NCI-H2171 (cell line): Measurements from ENCODE around the gene BAIAP2.

ENCODE experiments used
- DNase-seq: peaks from one replicate; lab custom pipeline; 2025; lab: John Stamatoyannopoulos, UW

BAIAP2 gene

DNA sequence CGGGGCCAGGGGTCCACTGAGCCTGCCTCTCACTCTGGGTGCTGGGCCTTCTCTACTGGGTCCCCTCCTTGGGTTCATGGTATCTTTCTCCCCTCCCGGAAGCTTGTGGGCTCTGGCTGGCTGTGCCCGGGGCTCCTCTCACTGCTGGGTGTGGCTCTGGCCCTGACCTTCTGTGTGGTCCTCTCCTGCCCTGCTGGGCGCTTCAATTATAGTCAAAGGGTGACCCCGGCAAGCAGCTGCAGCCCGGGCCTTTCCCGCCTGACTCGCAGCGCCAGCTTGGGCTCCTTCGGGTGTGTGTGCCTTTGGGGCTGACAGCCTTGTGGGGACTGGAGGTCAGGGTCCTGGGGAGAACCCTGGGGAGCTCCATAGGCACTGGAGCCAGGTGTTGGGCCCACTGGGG is 76.1 kb downstream of the BAIAP2 start:
- no peak for DNase-seq

- no peak for DNase-seq
Observed at GRCh38 chr17:81112450-81112849, 77.5 kb downstream of the BAIAP2 start.

DNA sequence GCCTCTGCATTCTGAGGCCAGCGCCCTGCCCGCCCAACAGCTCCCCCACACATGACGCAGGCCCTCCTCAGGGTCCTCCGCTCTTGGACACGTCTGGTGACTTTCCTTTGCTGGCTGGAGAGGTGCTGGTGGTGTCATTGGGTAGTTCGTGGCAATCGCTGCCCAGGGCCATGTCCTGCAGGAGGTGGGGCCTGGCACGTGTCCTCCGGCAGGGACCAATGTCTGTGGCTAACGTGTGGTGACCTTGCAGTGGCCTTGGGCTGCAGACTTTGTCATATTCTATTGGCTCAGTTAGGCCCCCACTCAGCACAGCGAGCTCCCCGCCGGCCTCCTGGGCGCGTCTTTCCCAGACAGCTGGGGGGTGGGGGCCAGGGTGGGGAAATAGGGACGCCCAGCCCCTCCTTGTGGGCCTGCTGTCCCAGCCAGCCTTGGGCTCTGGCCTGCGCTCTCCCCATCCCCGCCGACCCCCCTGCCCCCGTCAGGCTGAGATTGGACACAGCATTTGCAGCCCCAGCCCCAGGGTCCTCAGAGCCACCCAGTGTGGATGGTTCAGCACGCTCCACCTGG is 78.3 kb downstream of the BAIAP2 start:
- no peak for DNase-seq

DNA sequence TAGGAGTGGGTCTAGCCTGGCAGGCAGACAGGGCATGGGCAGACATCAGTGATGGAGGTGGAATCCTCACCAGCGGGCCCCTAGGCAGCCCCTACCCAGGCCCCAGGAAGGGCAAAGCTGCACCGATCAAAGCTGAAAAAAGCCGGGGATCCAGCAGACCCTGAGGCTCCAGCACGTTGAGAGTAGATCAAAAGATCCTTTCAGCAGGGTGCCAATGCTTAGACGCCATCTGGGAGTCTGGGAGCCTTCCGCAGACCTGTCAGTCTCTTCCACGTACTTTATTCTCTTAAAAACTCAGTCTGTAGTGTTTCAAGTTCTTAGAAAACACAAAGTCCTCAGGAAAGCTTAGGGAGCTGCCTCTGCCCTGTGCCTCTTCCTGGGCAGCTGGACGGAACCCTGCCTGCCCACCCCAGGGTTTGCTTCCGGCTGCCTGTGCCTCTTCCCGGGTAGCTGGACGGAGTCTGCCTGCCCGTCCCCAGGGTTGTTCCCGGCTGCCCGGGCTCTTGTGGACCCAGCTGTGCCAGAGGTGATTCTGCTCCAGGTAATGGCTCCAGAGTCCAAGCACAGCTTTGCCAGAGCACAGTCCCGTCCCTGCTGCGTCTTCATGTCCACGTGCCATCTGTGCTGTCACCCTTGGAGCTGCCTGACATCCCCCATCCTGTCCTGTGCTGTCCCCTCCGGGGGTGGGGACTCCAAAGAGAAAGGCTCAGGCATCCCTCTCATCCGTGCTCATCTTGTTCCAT is 79.6 kb downstream of the BAIAP2 start:
- DNase-seq = no peak

DNA sequence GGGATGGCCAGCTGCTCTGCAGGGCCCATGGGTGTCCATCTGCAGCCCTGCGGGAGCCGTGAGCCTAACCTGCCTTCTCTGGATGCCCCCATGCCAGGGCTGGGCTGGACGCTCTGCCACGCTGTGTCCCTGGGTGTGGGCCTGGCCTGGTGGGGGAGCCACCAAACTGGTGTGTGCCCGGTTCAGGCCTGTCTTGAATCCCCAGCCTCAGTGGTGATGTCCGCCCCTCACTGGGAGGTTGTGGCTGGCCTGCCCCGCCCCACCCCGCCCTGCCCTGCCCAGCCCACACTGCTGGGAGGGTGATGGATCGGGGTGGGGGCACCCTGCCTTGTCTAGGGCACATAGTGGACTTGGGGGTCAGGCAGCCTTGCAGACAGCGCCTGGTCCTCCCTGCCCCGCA is 80.3 kb downstream of the BAIAP2 start:
- DNase-seq = no peak

GRCh38 chr17:81115749-81116464 is 81.0 kb downstream of the BAIAP2 start:
- no peak for DNase-seq

- no peak for DNase-seq
Observed at GRCh38 chr17:81116704-81117103, 81.8 kb downstream of the BAIAP2 start.

- no peak for DNase-seq
Observed at GRCh38 chr17:81117672-81118198, 82.8 kb downstream of the BAIAP2 start.

DNA sequence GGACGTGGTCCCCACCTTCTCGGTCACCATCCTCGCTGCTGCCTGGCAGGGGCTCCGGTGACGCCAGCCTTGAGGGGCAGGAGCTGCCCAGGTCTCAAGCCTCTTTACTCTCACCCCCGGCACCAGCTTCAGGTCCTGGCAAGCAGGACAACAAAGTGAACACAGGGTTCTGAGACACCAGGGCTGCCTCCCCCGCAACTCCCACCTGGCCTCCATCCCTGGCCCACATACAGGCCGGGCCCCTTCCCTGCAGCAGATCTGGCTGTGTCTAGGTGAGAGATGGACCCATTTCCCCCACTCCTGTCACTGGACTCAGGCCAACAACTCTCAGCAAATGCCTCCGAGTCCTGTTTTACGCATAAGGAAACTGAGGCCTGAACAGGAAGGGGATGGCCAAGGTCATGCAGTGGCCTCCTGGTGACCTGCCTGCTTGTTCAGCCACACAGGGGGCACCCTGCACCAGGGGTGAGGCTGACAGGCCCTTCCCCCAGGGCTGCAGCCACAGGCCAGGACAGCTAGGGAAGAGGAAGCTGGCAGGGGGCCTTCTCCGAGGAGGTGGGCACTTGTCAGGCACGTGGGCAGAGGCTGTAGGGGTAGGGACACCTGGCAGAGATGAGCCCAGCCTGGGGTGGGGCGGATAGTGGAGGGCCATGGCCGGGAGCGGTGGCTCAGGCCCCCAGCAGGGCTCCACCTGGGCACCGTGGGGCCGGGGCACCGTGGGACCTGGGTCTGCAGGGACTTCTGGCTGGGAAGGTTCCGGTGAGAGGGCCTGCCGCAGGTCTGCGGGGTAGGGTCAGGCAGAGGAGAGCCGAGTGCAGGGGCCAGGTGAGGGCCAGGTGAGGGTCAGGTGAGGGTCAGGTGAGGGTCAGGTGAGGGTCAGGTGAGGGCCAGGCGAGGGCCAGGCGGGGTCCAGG is 83.6 kb downstream of the BAIAP2 start:
- DNase-seq = no peak

GRCh38 chr17:81119223-81120148 is 84.5 kb downstream of the BAIAP2 start:
- DNase-seq = no peak

- no peak for DNase-seq
Observed at GRCh38 chr17:81120149-81120484, 85.2 kb downstream of the BAIAP2 start.

- no peak for DNase-seq
Observed at GRCh38 chr17:81120695-81121621, 86.0 kb downstream of the BAIAP2 start.

DNA sequence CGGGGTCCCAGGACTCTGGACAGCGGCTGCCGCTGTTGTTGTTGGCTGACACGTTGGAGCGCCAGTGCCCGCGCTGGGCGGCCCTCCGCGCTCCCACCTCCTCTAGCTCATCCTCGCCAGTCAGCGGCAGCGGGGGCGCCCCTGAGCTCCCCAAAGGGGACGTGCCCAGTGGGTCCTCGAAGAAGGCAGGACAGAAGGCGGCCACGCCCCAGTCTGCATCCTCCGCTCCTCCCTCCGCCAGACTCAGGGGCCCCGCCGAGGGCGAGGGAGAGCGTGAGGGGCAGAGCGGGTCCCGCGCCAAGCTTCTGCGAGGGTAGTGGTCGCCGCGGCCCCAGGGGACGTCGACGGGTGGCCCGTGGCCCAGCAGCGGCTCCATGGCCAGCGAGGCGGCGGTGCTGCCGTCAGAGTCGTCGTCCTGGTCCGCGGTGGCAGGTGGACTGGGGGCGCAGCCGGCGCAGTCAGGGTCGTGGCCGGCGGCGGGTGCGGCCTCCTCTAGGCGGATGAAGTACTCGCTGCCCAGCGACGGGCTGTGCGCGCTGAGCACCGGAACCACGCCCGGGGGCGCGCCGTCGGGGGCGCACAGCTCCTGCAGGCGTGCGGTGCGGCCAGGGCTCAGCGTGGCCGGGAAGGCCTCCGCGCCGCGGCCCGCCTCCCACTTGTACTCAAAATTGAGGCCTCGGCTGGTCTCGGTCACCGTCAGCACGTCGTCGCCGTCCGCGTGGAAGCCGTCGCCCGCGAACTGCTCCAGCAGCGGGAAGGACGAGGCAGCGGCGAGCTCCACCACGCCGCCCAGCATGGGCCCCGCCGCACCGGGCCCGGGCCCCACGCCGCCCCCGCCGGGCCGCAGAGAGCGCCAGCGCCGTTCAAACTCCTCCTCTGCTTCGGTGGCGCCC is 87.1 kb downstream of the BAIAP2 start:
- no peak for DNase-seq

DNA sequence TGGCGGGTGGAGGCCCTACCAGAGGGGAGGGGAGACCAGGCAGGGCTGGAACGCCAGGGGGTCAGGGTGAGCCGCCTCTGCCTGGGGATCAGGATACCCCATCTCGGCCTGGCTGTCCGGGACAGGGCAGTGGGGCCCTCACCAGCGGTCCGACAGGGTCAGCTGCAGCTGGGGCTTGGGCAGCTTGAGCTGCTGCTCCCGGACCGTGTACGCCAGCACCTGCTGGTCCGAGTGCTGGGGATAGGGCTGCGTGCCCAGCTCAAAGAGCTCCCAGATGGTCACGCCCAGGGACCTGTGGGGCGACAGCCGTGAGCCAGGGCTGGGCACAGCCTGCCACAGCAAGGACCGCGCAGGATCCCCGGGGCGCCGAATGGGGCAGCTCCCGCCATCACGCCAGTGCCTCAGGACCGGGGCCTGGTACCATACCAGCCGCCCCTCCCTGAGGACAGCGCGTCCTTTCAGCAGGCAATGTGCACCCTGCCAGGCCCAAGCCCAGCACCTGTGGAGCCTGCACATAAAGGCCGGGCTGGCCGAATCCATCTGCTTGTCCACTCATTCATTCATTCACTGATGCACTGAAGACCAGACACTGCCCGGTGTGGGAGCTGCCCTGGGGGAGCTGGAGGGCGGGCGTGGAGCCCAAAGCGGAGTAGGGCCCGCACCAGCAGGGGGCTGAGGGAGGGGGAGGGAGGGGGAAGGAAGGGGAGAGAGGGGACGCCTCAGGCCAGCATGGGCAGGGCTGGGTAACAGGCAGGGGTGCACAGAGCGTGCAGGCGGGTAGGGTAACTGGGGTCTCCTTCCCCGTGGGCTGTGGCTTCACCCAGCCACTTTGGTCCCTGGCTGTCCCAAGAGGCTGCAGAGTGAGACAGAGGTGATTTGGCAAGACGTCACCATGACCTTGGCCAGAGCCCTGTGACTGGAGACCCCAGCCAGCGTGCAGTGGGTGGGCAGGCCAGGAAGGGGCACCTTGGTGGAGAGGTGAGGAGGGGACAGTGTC is 88.4 kb downstream of the BAIAP2 start:
- no peak for DNase-seq

GRCh38 chr17:81124377-81124776 is 89.4 kb downstream of the BAIAP2 start:
- DNase-seq = no peak

- no peak for DNase-seq
Observed at GRCh38 chr17:81125573-81126081, 90.7 kb downstream of the BAIAP2 start.
